ENCODE measurements around the gene C6orf136.

GRCh38 chr6:30690403-30691207 is 43.7 kb downstream of the C6orf136 start, which contains the start of gene NRM:
- TF ChIP-seq CTCF (IDR thresholded peaks at IDR 0.05 in 2 of 3, conservative IDR thresholded peaks at IDR 0.05 in 1 of 3; ENCODE audit: control insufficient read depth in 2 of 3, extremely low read depth in 1 of 3, insufficient read depth in 1 of 3, low read depth in 3 of 3, low read length in 3 of 3) (no peak), ZNF687 (IDR thresholded peaks at IDR 0.05) (no peak), CHD2 (IDR thresholded peaks at IDR 0.05; ENCODE audit: borderline replicate concordance, low read depth, low read length) (peak; percentile 17; the same call in 1 of the 2 replicates), CEBPB (IDR thresholded peaks at IDR 0.05; ENCODE audit: borderline replicate concordance in 1 of 2, low read depth in 2 of 2, low read length in 2 of 2) (no peak), RCOR1 (conservative IDR thresholded peaks at IDR 0.05; ENCODE audit: low read depth, low read length) (no peak), ATF7 (IDR thresholded peaks at IDR 0.05; ENCODE audit: low read depth) (peak; percentile 35; the same call in 1 of the 2 replicates), FOXM1 (IDR thresholded peaks at IDR 0.05; ENCODE audit: low read depth, low read length) (no peak), SMC3 (IDR thresholded peaks at IDR 0.05; ENCODE audit: borderline replicate concordance, low read length) (no peak), IRF3 (IDR thresholded peaks at IDR 0.05) (0 out of 2 replicates have a peak, but pooled peaks have one; percentile 28), POLR2A (IDR thresholded peaks at IDR 0.05; ENCODE audit: low read depth, low read length) (peak; percentile 74), ZBTB40 (IDR thresholded peaks at IDR 0.05; ENCODE audit: borderline replicate concordance) (no peak), SP1 (IDR thresholded peaks at IDR 0.05; ENCODE audit: low read depth, low read length) (no peak), RBBP5 (conservative IDR thresholded peaks at IDR 0.05) (no peak)
